SK-N-SH (cell line): Measurements from ENCODE around the gene SELENOV. TPM values are rescaled to one million over a fixed set of nuclear protein-coding genes. Genes with fewer than 3 reads are reported as not detected.

Experiments
- CTCF ChIA-PET: fragments of 300-600, 350-600 bp; formaldehyde crosslinking; extraction: SDS; loops from one replicate; lab custom pipeline; 2021; lab: Yijun Ruan, JAX
- POLR2A ChIA-PET: fragments of 350-600 bp; sonication (Branson Sonifier 250); formaldehyde crosslinking; extraction: SDS; loops from one replicate; lab custom pipeline; 2020; ENCODE audit warnings: antibody characterized with exemption, inconsistent platforms; lab: Yijun Ruan, JAX
- DNase-seq: peaks from one replicate; pipeline ENCODE4 v3.0.0; 2012
- H2AFZ ChIP-seq: fragments of 200-600 bp; sonication (generic); 2 replicates; pipeline ENCODE4 v1.8.1; 2016; ENCODE audit warnings: antibody characterized with exemption, mild to moderate bottlenecking, low read depth
- H3F3A ChIP-seq: fragments of 200-600 bp; sonication (generic); replicated peaks from 2 replicates; pipeline ENCODE3; 2016; ENCODE audit warnings: antibody characterized with exemption, mild to moderate bottlenecking; ENCODE audit not compliant: insufficient read depth
- H3K27ac ChIP-seq, 2 experiments: fragments of 200-500 bp in 1 of 2; fragments of 200-600 bp in 1 of 2; sonication (Bioruptor generic) in 1 of 2; sonication (generic), shearing (Covaris generic) in 1 of 2; 2 replicates each; pipeline versions ENCODE4 v1.5.1 to v1.6.1; 2014 to 2016; ENCODE audit warnings: low read depth in 2 of 2, inconsistent platforms in 1 of 2, low read length in 1 of 2, mild to moderate bottlenecking in 1 of 2, mixed read lengths in 1 of 2
- H3K27me3 ChIP-seq: fragments of 200-600 bp; sonication (generic), shearing (Covaris generic); 2 replicates; pipeline ENCODE4 v1.6.1; 2016; ENCODE audit warnings: mixed run types; ENCODE audit not compliant: insufficient read depth
- H3K36me3 ChIP-seq, 2 experiments: fragments of 200-500 bp in 1 of 2; fragments of 200-600 bp in 1 of 2; sonication (Bioruptor generic) in 1 of 2; sonication (generic) in 1 of 2; replicated peaks in 1 of 2; 2 replicates each; pipeline versions ENCODE3 to v1.5.1; 2014 to 2016; ENCODE audit warnings: low read length in 1 of 2, mild to moderate bottlenecking in 1 of 2; ENCODE audit not compliant: insufficient read depth in 2 of 2, control insufficient read depth in 1 of 2
- H3K4me1 ChIP-seq, 2 experiments: fragments of 200-500 bp in 1 of 2; fragments of 200-600 bp in 1 of 2; sonication (Bioruptor generic) in 1 of 2; sonication (generic), shearing (Covaris generic) in 1 of 2; 2 replicates each; pipeline versions ENCODE4 v1.5.1 to v1.6.1; 2014 to 2016; ENCODE audit warnings: low read depth in 1 of 2, low read length in 1 of 2, mixed run types in 1 of 2; ENCODE audit not compliant: insufficient read depth in 2 of 2, control insufficient read depth in 1 of 2
- H3K4me2 ChIP-seq: fragments of 200-600 bp; sonication (generic), shearing (Covaris generic); 2 replicates; pipeline ENCODE4 v1.6.1; 2017; ENCODE audit warnings: mixed run types
- H3K4me3 ChIP-seq, 2 experiments: fragments of 200-500 bp in 1 of 2; fragments of 200-600 bp in 1 of 2; sonication (Bioruptor generic) in 1 of 2; sonication (generic), shearing (Covaris generic) in 1 of 2; 2 replicates each; pipeline versions ENCODE4 v1.5.1 to v1.8.1; 2014 to 2016; ENCODE audit warnings: low read depth in 2 of 2, inconsistent platforms in 1 of 2, low read length in 1 of 2, mild to moderate bottlenecking in 1 of 2, mixed read lengths in 1 of 2, moderate library complexity in 1 of 2
- H3K79me2 ChIP-seq: fragments of 200-600 bp; sonication (generic); 2 replicates; pipeline ENCODE4 v1.8.1; 2017; ENCODE audit warnings: mild to moderate bottlenecking; ENCODE audit not compliant: insufficient read depth
- H3K9ac ChIP-seq: fragments of 200-600 bp; sonication (generic); 2 replicates; pipeline ENCODE4 v1.6.1; 2017; ENCODE audit warnings: mixed run types
- H3K9me2 ChIP-seq: fragments of 200-600 bp; sonication (generic); 2 replicates; pipeline ENCODE4 v1.6.1; 2017; ENCODE audit warnings: mixed run types
- H3K9me3 ChIP-seq: fragments of 200-600 bp; sonication (generic); 2 replicates; pipeline ENCODE4 v1.6.1; 2017; ENCODE audit warnings: mixed run types, mild to moderate bottlenecking, moderate library complexity
- H4K20me1 ChIP-seq: fragments of 200-600 bp; sonication (generic); 2 replicates; pipeline ENCODE4 v1.6.1; 2017; ENCODE audit warnings: mild to moderate bottlenecking, mixed run types; ENCODE audit not compliant: insufficient read depth
- CHD2 ChIP-seq: fragments of 150-350 bp; IDR thresholded peaks from 2 replicates; pipeline ENCODE4 v1.6.1; 2018; ENCODE audit warnings: low read length; ENCODE audit not compliant: partially characterized antibody
- ELF1 ChIP-seq: IDR thresholded peaks from 2 replicates; pipeline ENCODE4 v1.4.0; 2012
- EZH2phosphoT487 ChIP-seq: fragments of 200-600 bp; sonication (generic); IDR thresholded peaks from 2 replicates; pipeline ENCODE4 v1.6.1; 2017; ENCODE audit warnings: low read depth, mixed run types, mild to moderate bottlenecking, antibody characterized with exemption, moderate library complexity, borderline replicate concordance
- FOSL2 ChIP-seq: IDR thresholded peaks from 2 replicates; pipeline ENCODE4 v1.4.0; 2012; ENCODE audit warnings: low read depth, mild to moderate bottlenecking, moderate library complexity, borderline replicate concordance
- FOXJ3 ChIP-seq: sonication (generic); formaldehyde crosslinking; IDR thresholded peaks from 2 replicates; pipeline ENCODE4 v1.5.1; 2020; ENCODE audit warnings: mild to moderate bottlenecking, missing genetic modification reagents
- FOXM1 ChIP-seq: IDR thresholded peaks from 2 replicates; pipeline ENCODE4 v1.4.0; 2012; ENCODE audit warnings: low read depth, mild to moderate bottlenecking
- JUND ChIP-seq: IDR thresholded peaks from 2 replicates; pipeline ENCODE4 v1.4.0; 2012
- MAX ChIP-seq: IDR thresholded peaks from 2 replicates; pipeline ENCODE4 v1.4.0; 2012; ENCODE audit warnings: low read depth
- REST ChIP-seq: IDR thresholded peaks from 2 replicates; pipeline ENCODE4 v1.6.1; 2012; ENCODE audit warnings: mild to moderate bottlenecking, low read depth, low read length, moderate library complexity
- RXRA ChIP-seq: IDR thresholded peaks from 2 replicates; pipeline ENCODE4 v1.4.0; 2012; ENCODE audit warnings: low read depth, mild to moderate bottlenecking, borderline replicate concordance
- SIN3A ChIP-seq: IDR thresholded peaks from 2 replicates; pipeline ENCODE4 v1.6.1; 2012; ENCODE audit warnings: low read depth, mild to moderate bottlenecking, low read length, moderate library complexity, borderline replicate concordance
- TAF1 ChIP-seq: IDR thresholded peaks from 2 replicates; pipeline ENCODE4 v1.6.1; 2012; ENCODE audit warnings: low read depth, mild to moderate bottlenecking, low read length, moderate library complexity, borderline replicate concordance
- USF1 ChIP-seq: IDR thresholded peaks from 2 replicates; pipeline ENCODE4 v1.4.0; 2012; ENCODE audit warnings: low read depth, borderline replicate concordance
- YY1 ChIP-seq: IDR thresholded peaks from 2 replicates; pipeline ENCODE4 v1.4.0; 2012; ENCODE audit warnings: low read depth, mild to moderate bottlenecking
- ZBTB33 ChIP-seq: IDR thresholded peaks from 2 replicates; pipeline ENCODE4 v1.4.0; 2012; ENCODE audit warnings: low read depth, borderline replicate concordance
- WGBS: methylation state at CpG from one replicate; pipeline ENCODE4 v1.1.6; 2017; ENCODE audit warnings: low lambda C conversion rate; 5-methylcytosine and 5-hydroxymethylcytosine counted together
- polyA plus RNA-seq, 3 experiments: library from polyadenylated mRNA; depleted of rRNA; stranded (reverse); fragments of >200 nt; gene quantifications; 2 replicates each; pipeline ENCODE4 v1.2.3, GENCODE V29; 2012

SELENOV gene
- polyA plus RNA-seq, 1 of the 3 experiments (the other 2 are of a cell fraction), result 0.08 TPM

GRCh38 chr19:39501340-39501739, 13.6 kb upstream of the SELENOV start:
- Histone ChIP-seq H3K27me3 (no peaks in the 10 kb centered on the region; the same call in 1 of the 2 replicates), H3K4me1 (peaks cover 0 to 9% of the 10 kb centered on the region in 2 experiments; a peak in 1 of 4 replicates), H3K36me3 (no peaks in the 10 kb centered on the region), H3K4me3 (no peak overlapping the region), H3K9me3 (no peaks in the 10 kb centered on the region), H3K9ac (no peak overlapping the region), H3K4me2 (no peak overlapping the region), H3K79me2 (no peaks in the 10 kb centered on the region), H3F3A (no peaks in the 10 kb centered on the region), H4K20me1 (no peaks in the 10 kb centered on the region), H3K9me2 (no peaks in the 10 kb centered on the region), H3K27ac (no peak overlapping the region), H2AFZ (no peak overlapping the region)
- ChIA-PET POLR2A (no interaction called here), CTCF (interaction anchor here (2.0 to 3.0 kb wide), 3 partner anchors 10 to 32 kb away, joined by 4 to 15 read pairs (median 13); partner anchors contain the start of gene EID2B)
- WGBS, result 39% methylated on average over 5 of the region's 5 CpGs
- TF ChIP-seq FOSL2, result no peak
- TF ChIP-seq FOXJ3 (CRISPR knock-in tag), result no peak
- no peak for TF ChIP-seq TAF1
- TF ChIP-seq ELF1, result no peak
- TF ChIP-seq JUND, result no peak
- no peak for TF ChIP-seq SIN3A
- no peak for TF ChIP-seq MAX
- TF ChIP-seq RXRA, result no peak
- no peak for TF ChIP-seq FOXM1
- TF ChIP-seq EZH2phosphoT487, result no peak
- DNase-seq, result no peak

- peak; percentile 91 for DNase-seq
- Histone ChIP-seq H3K36me3 (no peaks in the 10 kb centered on the region), H4K20me1 (no peaks in the 10 kb centered on the region), H3K4me2 (no peak overlapping the region), H3K27me3 (no peaks in the 10 kb centered on the region; the same call in 1 of the 2 replicates), H3K27ac (no peak overlapping the region), H3K9me2 (no peaks in the 10 kb centered on the region), H2AFZ (peak overlapping the region; percentile 68; the same call in 1 of the 2 replicates), H3K4me3 (peak overlapping the region in 1 of 2 experiments; percentile 35; a peak in 1 of 4 replicates), H3K4me1 (peaks cover 0 to 10% of the 10 kb centered on the region in 2 experiments; a peak in 1 of 4 replicates), H3K79me2 (no peaks in the 10 kb centered on the region), H3F3A (no peaks in the 10 kb centered on the region), H3K9me3 (no peaks in the 10 kb centered on the region), H3K9ac (no peak overlapping the region)
- CTCF ChIA-PET, result interaction anchor here (0.6 to 2.0 kb wide), 11 partner anchors 9 to 89 kb away, joined by 3 to 7 read pairs (median 4); partner anchors contain the start of genes EID2B and SELENOV
- POLR2A ChIA-PET, result interaction anchor here (0.6 kb wide), 1 partner anchor 1890 kb away, joined by 5 read pairs; no protein-coding TSS in a partner anchor
- 71% methylated on average over 13 of the region's 69 CpGs for WGBS
- no peak for TF ChIP-seq YY1
- no peak for TF ChIP-seq JUND
- TF ChIP-seq ZBTB33, result no peak
- TF ChIP-seq CHD2, result no peak
- peak; percentile 93 for TF ChIP-seq MAX
- 0 out of 2 replicates have a peak, but pooled peaks have one; percentile 21 for TF ChIP-seq REST
- TF ChIP-seq FOSL2, result no peak
- TF ChIP-seq USF1, result no peak
Observed at GRCh38 chr19:39502640-39503417, 12.1 kb upstream of the SELENOV start.
